HG03520 (cell line): ENCODE data around the gene SPTBN4.
"Not testable (repeated sequence)": the region's sequence is repeated elsewhere in the genome, so short reads cannot be mapped to it uniquely, and the experiment has no call there.

ENCODE experiments used
- ATAC-seq: cut with Tn5 transposase; IDR thresholded peaks from one replicate; pipeline ENCODE4 v1.9.1; 2021; ENCODE audit warnings: mild to moderate bottlenecking, moderate library complexity; ENCODE audit not compliant: unreplicated experiment

The SPTBN4 gene

GRCh38 chr19:40613690-40614621 is 147.2 kb downstream of the SPTBN4 start:
- ATAC-seq, result no peak

- no peak for ATAC-seq
These were observed 148.0 kb downstream of the SPTBN4 start for GRCh38 chr19:40614622-40615411.

GRCh38 chr19:40616178-40616577 is 149.4 kb downstream of the SPTBN4 start:
- no peak for ATAC-seq

- ATAC-seq, result no peak
These were observed 150.1 kb downstream of the SPTBN4 start for GRCh38 chr19:40616941-40617340.

- no peak for ATAC-seq
These were observed 151.2 kb downstream of the SPTBN4 start for GRCh38 chr19:40617961-40618360.

- no peak for ATAC-seq
These were observed 152.7 kb downstream of the SPTBN4 start for GRCh38 chr19:40619333-40620160.

- ATAC-seq, result no peak
These were observed 153.3 kb downstream of the SPTBN4 start for GRCh38 chr19:40620161-40620485.

- no peak for ATAC-seq
These were observed 154.5 kb downstream of the SPTBN4 start for GRCh38 chr19:40621283-40621682.

GRCh38 chr19:40621966-40622772 is 155.4 kb downstream of the SPTBN4 start:
- ATAC-seq, result no peak

GRCh38 chr19:40622773-40623075 is 155.9 kb downstream of the SPTBN4 start:
- ATAC-seq, result no peak

GRCh38 chr19:40623403-40624251 is 156.8 kb downstream of the SPTBN4 start:
- ATAC-seq, result no peak

- not testable (repeated sequence) for ATAC-seq
These were observed 157.8 kb downstream of the SPTBN4 start for GRCh38 chr19:40624369-40625153.

GRCh38 chr19:40625406-40626120 is 158.8 kb downstream of the SPTBN4 start:
- ATAC-seq, result no peak
